Activated naive CD4-positive, alpha-beta T cell treated with Interleukin-2 at 50 U/mL for 16 hours (primary cell): ENCODE data around the gene DDOST.

Experiments
- DNase-seq: peaks from one replicate; pipeline ENCODE4 v3.0.0-alpha.2; 2020

The DDOST gene

GRCh38 chr1:20658166-20658915, 2.8 kb downstream of the DDOST start:
- no peak for DNase-seq

DNA sequence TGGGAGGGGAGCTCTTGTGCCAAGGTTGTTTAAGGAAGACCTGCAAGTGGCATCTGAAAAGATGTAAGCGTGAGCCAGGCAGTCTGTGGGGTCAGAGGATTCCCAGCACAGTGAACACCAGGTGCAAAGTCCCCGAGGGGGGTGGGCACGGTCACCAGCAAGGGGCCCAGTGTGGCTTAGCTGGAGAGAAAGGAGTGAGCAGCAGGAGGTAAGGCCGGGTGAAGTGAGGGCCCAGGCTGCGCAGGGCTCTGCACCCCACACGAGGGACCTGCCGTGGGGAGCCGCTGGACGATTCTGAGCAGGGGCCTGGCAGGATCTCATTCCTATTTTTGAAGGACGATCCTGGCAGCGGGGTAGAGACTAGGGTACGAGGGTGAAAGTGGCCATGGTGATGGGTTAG, 4.1 kb downstream of the DDOST start:
- no peak for DNase-seq

DNA sequence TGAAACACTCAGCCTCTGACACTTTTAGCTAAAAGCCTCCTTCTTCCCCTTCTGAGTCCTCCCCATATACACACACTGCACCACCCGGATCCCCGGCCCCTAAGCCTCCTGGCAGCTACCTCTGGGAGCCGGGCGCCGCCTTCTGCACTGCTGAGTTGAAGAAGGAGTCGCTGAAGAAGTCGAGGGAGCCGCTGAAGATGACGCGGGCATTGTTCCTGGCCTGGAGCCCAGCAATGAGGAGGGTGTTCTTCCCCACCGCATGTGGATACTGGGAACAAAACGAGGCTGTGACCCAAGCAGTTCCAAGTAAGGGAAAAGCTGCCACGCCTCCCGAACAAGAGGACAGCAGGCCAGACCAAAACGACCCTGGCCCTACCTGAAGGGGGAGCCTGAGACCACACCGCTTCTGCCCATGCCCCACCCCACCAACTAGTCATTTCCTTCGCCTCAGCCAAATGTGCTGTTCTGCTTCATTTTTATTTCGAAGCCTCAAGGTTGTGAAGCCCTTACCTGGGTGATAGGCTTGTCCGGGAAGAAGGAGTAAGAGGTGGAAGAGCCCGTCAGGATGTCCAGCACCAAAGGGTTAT, 7.0 kb downstream of the DDOST start:
- no peak for DNase-seq

GRCh38 chr1:20652300-20652699, 8.9 kb downstream of the DDOST start:
- DNase-seq = no peak

GRCh38 chr1:20648946-20649345, 12.2 kb downstream of the DDOST start:
- no peak for DNase-seq

- no peak for DNase-seq
Measured at GRCh38 chr1:20648438-20648837, 12.7 kb downstream of the DDOST start.

- no peak for DNase-seq
Measured at GRCh38 chr1:20645414-20645813, 15.8 kb downstream of the DDOST start.

DNA sequence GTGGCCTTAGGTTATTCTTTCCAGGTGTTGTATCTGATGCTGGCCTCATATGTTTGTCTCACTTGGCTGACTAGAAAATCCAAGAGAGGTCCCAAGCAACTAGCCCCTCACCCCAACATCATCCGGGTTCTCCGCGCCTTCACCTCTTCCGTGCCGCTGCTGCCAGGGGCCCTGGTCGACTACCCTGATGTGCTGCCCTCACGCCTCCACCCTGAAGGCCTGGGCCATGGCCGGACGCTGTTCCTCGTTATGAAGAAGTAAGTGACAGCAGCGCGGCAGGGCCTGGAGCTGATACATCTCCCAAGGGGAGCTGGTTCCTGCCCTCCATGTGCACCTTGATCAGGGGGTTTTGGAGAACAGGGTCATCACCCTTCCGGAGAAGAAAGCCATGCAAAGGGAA, 16.8 kb downstream of the DDOST start:
- DNase-seq = no peak

DNA sequence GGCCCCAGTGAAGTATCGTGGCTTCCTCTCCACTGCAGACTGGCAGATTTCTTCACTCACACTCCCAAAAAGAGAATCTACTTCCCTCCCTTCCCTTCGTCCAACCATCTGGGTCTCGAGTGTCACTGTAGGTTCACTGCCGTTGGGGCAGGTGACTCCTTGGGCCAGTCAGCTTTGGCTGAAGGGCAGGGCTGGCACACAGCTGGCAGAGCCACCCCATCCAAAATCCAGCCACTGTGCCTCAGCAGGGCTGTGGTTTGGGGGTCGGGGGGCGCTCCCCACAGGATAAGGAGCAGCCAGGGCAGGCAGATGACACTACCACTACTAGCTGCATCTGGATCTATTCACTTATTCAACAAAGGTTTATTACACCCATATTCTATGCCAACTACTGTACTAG, 18.1 kb downstream of the DDOST start:
- DNase-seq = no peak

- no peak for DNase-seq
Measured at GRCh38 chr1:20641975-20642374, 19.2 kb downstream of the DDOST start.

DNA sequence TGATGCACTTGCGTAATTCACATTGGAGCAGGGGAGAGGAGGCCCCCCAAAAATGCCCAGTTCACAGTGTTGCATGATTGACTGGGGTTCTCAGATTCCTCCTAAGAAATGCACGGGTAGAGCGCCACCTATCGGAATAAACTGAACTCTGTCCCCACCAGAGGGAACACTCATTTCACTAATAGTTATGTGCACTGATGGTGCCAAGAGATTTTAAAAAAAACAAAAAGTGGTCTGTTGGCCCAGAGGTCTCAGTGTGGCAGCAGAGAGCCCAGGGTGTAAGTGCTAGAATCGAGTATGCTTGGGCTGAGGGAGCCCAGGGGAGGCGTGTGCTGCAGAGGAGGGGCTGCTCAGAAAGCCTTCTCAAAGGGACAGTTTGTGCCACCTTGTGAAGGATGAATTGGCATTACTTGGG, 21.0 kb downstream of the DDOST start:
- DNase-seq = peak; percentile 60

- no peak for DNase-seq
Measured at GRCh38 chr1:20636785-20637347, 24.3 kb downstream of the DDOST start.

DNA sequence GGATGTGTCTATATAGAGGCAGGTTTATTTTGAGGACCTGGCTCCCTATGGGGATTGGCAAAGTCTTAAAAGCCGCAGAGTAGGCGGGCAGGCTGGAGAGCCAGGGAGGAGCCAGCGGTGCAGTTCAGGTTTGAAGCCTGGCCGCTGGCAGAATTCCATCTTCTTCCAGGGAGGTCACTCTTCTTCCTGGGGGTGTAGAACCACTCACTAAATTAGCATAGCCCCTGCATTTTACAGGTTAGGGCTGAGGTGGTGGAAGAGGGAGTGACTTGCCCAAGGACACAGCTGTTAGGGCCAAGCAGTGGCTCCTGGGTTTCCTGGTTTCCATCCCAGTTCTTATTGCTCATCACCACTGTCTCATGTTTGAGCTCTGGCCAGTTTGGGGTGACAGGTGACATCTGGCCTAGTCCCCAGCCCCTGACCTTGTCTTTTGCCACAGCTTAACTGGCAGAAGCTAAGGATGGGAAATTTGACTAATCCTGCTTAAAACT, 26.5 kb downstream of the DDOST start:
- DNase-seq = no peak

DNA sequence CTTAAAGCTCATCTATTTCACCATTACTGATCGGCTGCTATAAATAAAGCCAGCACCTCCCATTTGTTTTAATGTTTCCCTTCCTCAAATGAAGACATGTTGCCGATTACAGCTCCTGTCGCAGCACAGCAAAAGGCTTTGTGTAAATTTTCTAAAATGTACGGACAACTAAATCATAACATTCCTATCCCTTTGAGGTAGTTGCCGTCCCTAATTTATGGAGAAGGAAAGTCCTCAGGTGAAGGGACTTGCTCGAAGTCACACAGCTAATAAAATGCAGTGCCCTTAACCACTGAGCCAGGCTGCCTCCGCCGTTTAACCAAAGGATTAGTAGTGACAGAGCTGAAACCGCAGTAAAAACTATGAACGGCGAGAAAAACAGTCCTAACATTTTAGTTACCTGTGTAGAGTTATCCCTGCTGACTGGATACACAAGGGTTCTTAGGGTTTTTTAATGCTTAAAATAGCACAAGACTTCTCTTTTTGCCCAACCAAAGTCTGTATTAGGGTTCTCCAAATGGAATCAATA, 27.0 kb downstream of the DDOST start:
- peak; percentile 21 for DNase-seq

- DNase-seq = peak; percentile 87
Measured at GRCh38 chr1:20633190-20634064, 27.7 kb downstream of the DDOST start, which contains the start of gene PINK1. Gene PINK1, plus strand, starts transcription at chr1:20633458. Its CDS starts 91 bp downstream, at chr1:20633549.

DNA sequence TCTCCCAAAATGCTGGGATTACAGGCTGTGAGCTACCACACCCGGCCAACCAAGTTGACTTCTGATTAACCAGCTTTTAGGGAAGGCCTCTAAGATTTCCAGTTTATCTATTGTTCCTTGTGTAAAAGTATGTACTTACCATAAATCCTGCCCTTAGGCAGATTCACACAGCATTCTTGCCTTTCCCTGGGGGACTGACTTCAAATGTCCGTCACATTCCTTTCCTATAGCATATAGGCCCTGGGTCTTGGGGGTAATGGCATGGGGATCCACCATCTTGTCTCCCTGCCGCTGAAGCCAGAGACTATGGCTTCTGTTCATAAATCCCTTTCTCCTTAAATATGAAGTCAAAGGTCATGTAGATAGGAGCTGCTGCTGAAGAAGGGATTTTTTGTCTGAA, 28.8 kb downstream of the DDOST start:
- no peak for DNase-seq

DNA sequence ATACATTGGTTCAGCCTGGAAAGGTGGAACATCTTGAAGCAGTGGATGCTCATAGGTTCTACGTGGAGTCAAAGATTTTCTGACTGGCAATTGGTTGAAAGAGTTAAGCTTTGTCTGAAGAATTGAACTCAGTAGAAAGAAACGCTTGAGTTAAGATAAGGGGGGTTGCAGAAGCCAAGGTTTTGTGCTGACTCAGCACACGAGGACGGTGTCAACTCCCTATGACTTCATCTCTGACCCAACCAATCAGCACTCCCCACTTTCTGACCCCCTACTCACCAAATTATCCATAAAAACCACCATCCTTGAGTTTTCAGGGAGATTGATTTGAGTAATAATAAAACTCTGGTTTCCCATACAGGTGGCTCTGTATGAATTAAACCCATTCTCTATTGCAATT, 30.4 kb downstream of the DDOST start:
- DNase-seq = no peak

DNA sequence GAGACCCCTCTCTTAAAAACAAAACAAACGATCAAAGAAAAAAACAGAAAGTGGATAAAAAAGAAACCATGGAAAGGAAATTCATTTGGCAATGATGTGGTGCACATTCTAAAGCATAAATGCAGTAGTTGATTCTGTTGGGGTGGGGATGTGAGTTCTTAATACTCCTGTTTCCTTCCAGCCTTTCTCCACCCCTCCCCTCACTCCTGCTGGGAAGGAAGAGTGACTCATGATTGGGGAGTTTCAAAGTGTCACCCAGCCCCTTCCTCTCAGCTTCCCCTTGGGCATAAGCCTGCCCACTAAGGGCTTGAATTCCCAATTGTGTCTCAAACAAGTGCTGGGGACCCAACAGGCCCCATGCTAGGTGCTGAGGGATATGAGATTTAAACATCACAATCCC, 34.6 kb downstream of the DDOST start:
- no peak for DNase-seq

GRCh38 chr1:20626098-20626427, 35.1 kb downstream of the DDOST start:
- DNase-seq = no peak

DNA sequence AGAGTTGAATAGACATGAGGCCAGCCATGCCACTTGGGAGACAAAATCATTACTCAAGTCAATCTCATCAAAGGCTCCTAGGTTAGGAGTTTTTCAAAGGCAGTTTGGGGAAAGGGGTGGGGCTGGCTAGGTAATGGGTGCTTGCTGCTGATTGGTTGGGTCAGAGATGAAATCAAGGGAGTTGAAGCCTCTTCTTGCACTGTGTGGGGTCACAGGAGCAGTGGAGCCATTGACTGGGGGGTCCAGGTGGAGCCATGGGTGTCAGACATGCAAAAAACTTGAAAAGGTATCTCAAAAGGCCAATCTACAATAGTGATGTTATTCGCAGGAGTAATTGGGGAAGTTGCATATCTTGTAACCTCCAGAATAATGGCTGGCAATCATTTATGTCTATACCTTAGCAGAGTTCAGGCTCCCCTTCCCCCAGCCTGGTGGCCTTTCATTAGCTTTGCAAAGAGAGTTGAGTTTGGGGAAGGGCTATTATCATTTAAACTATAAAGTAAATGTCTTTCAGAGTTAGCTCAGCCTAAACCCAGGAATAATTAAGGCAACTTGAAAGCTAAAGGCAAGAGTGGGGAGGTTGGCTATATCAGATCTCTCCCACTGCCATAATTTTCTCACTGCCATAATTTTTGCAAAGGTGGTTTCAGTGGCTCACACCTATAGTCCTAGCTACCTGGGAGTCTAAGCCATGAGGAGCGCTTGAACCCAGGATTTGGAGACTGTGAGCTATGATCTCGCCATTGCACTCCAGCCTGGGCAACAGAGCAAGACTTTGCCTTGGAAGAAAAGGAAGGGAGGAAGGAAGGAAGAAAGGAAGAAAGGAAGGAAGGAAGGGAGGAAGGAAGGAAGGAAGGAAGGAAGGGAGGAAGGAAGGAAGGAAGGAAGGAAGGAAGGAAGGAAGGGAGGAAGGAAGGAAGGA, 35.7 kb downstream of the DDOST start:
- DNase-seq = no peak

DNA sequence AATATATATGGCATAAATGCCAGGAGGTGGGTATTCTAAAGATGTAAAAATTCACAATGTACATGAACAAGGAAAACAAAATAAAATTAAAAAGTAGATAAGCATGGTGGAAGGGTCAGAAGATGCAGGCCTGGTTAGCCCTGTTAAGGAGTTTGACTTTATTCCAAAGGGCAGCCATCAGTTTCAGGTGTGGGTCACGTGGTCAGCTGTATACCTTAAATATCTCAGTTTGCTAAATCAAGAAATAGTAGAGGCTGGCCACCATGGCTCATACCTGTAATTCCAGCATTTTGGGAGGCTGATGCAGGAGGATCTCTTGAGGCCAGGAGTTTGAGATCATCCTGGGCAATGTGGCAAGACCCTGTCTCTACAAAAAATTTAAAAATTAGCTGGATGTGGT, 36.5 kb downstream of the DDOST start:
- no peak for DNase-seq

GRCh38 chr1:20621012-20621411, 40.2 kb downstream of the DDOST start:
- DNase-seq = no peak
